Activated naive CD8-positive, alpha-beta T cell treated with anti-CD3 and anti-CD28 coated beads, Interleukin-2, amount 10 ng/mL, durations not matched to agents 7 days and 5 days (primary cell): Measurements from ENCODE around the gene KCNK3. TPM values are rescaled to one million over a fixed set of nuclear protein-coding genes. Genes with fewer than 3 reads are reported as not detected.

Source experiments
- ATAC-seq: fragments of 150-1000 bp; cut with Tn5 transposase; one replicate; pipeline ENCODE4 v1.10.0; 2021; ENCODE audit warnings: low read depth, moderate library complexity
- POLR2A ChIA-PET: fragments of 350-600 bp; sonication (Branson Sonifier 250); formaldehyde crosslinking; loops from one replicate; lab custom pipeline; 2021; ENCODE audit warnings: antibody characterized with exemption; lab: Charles Lee
- DNase-seq: peaks from one replicate; pipeline ENCODE4 v3.0.0; 2021
- H3K27ac Mint-ChIP-seq: one replicate; pipeline ENCODE4 v1.8.0; 2022; ENCODE audit warnings: mild to moderate bottlenecking, mixed read lengths
- H3K27me3 Mint-ChIP-seq: one replicate; pipeline ENCODE4 v1.8.0; 2022; ENCODE audit warnings: mild to moderate bottlenecking, moderate library complexity, mixed read lengths
- H3K36me3 Mint-ChIP-seq: one replicate; pipeline ENCODE4 v1.8.0; 2021; ENCODE audit warnings: mild to moderate bottlenecking, mixed read lengths
- H3K4me1 Mint-ChIP-seq: one replicate; pipeline ENCODE4 v1.8.0; 2021; ENCODE audit warnings: mixed read lengths
- H3K4me3 Mint-ChIP-seq: one replicate; pipeline ENCODE4 v1.8.0; 2022; ENCODE audit warnings: mild to moderate bottlenecking, moderate library complexity, mixed read lengths
- H3K9me3 Mint-ChIP-seq: one replicate; pipeline ENCODE4 v1.8.0; 2021; ENCODE audit warnings: mixed read lengths
- total RNA-seq, 2 experiments: library from RNA; stranded (reverse); gene quantifications; one replicate each; pipeline ENCODE4 v1.2.3, GENCODE V29; 2021

The KCNK3 gene
- total RNA-seq, 2 experiments from 2014 or later = not detected

DNA sequence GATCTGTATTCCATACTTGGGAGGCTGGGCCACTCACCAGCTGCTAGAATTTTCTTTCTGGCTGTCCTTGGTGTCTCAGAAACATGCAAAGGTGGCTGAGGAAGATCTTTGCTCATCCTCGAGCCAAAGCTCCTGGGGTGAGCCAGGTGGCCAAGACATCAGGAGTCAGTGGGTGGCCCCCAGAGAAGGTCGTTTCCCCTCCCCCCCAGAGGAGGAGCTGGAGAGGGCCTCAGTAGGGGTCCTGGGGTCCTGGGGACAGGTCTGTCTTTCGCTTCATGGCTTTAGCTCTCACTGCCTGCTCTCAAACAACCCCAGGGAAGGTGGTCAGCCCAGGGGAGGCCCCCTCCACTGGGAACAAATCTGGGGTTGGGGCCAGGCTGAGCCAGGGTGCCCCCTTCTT, 13.6 kb downstream of the KCNK3 start:
- POLR2A ChIA-PET = no interaction called here

GRCh38 chr2:26706616-26707473, 14.3 kb downstream of the KCNK3 start:
- Mint-ChIP-seq H3K9me3 (no peaks in the 10 kb centered on the region), H3K4me3 (no peak overlapping the region), H3K27ac (no peak overlapping the region), H3K4me1 (no peaks in the 10 kb centered on the region), H3K27me3 (peaks cover 4% of the 10 kb centered on the region), H3K36me3 (no peaks in the 10 kb centered on the region)
- POLR2A ChIA-PET = no interaction called here
- no peak for DNase-seq
- ATAC-seq = no peak

More for the DNA sequence above, 13.6 kb downstream of the KCNK3 start:
- Mint-ChIP-seq H3K27ac (no peak overlapping the region), H3K9me3 (no peaks in the 10 kb centered on the region), H3K4me3 (no peak overlapping the region), H3K27me3 (peaks cover 9% of the 10 kb centered on the region), H3K4me1 (no peaks in the 10 kb centered on the region), H3K36me3 (no peaks in the 10 kb centered on the region)
- no peak for ATAC-seq
- no peak for DNase-seq

- Mint-ChIP-seq H3K4me3 (no peak overlapping the region), H3K27ac (no peak overlapping the region), H3K9me3 (no peaks in the 10 kb centered on the region)
Measured at GRCh38 chr2:26707747-26708146, 15.2 kb downstream of the KCNK3 start.

GRCh38 chr2:26708457-26708856, 15.9 kb downstream of the KCNK3 start:
- Mint-ChIP-seq H3K27me3 (no peaks in the 10 kb centered on the region), H3K4me3 (no peak overlapping the region), H3K27ac (no peak overlapping the region), H3K4me1 (no peaks in the 10 kb centered on the region), H3K36me3 (no peaks in the 10 kb centered on the region), H3K9me3 (no peaks in the 10 kb centered on the region)
- POLR2A ChIA-PET = no interaction called here
- ATAC-seq = no peak
- DNase-seq = no peak

More at GRCh38 chr2:26707747-26708146, 15.2 kb downstream of the KCNK3 start:
- DNase-seq (no peak), ATAC-seq (no peak)
- Mint-ChIP-seq H3K27me3 (peaks cover under 1% of the 10 kb centered on the region), H3K4me1 (no peaks in the 10 kb centered on the region), H3K36me3 (no peaks in the 10 kb centered on the region)
- POLR2A ChIA-PET = no interaction called here

- DNase-seq = no peak
- Mint-ChIP-seq H3K9me3 (no peaks in the 10 kb centered on the region), H3K4me1 (no peaks in the 10 kb centered on the region), H3K4me3 (no peak overlapping the region), H3K36me3 (no peaks in the 10 kb centered on the region), H3K27me3 (peaks cover 2% of the 10 kb centered on the region), H3K27ac (no peak overlapping the region)
- POLR2A ChIA-PET = no interaction called here
- no peak for ATAC-seq
Measured at GRCh38 chr2:26709323-26710110, 17.0 kb downstream of the KCNK3 start.

- H3K27ac Mint-ChIP-seq = no peak overlapping the region
- H3K36me3 Mint-ChIP-seq = no peaks in the 10 kb centered on the region
- POLR2A ChIA-PET = no interaction called here
- no peak for ATAC-seq
- H3K9me3 Mint-ChIP-seq = no peaks in the 10 kb centered on the region
- H3K27me3 Mint-ChIP-seq = peaks cover 2% of the 10 kb centered on the region
- H3K4me3 Mint-ChIP-seq = no peak overlapping the region
- no peaks in the 10 kb centered on the region for H3K4me1 Mint-ChIP-seq
- no peak for DNase-seq
Measured at GRCh38 chr2:26710145-26710544, 17.6 kb downstream of the KCNK3 start.

- Mint-ChIP-seq H3K4me3 (no peak overlapping the region), H3K27me3 (peaks cover 2% of the 10 kb centered on the region), H3K9me3 (no peaks in the 10 kb centered on the region), H3K36me3 (no peaks in the 10 kb centered on the region), H3K27ac (no peak overlapping the region), H3K4me1 (no peaks in the 10 kb centered on the region)
- POLR2A ChIA-PET = no interaction called here
- ATAC-seq (no peak), DNase-seq (no peak)
Measured at GRCh38 chr2:26710743-26711456, 18.4 kb downstream of the KCNK3 start.

- Mint-ChIP-seq H3K27me3 (peaks cover 2% of the 10 kb centered on the region), H3K36me3 (no peaks in the 10 kb centered on the region), H3K9me3 (no peaks in the 10 kb centered on the region), H3K4me3 (no peak overlapping the region), H3K4me1 (no peaks in the 10 kb centered on the region), H3K27ac (no peak overlapping the region)
- DNase-seq (no peak), ATAC-seq (no peak)
- POLR2A ChIA-PET = no interaction called here
Measured at GRCh38 chr2:26711457-26712161, 19.1 kb downstream of the KCNK3 start.

DNA sequence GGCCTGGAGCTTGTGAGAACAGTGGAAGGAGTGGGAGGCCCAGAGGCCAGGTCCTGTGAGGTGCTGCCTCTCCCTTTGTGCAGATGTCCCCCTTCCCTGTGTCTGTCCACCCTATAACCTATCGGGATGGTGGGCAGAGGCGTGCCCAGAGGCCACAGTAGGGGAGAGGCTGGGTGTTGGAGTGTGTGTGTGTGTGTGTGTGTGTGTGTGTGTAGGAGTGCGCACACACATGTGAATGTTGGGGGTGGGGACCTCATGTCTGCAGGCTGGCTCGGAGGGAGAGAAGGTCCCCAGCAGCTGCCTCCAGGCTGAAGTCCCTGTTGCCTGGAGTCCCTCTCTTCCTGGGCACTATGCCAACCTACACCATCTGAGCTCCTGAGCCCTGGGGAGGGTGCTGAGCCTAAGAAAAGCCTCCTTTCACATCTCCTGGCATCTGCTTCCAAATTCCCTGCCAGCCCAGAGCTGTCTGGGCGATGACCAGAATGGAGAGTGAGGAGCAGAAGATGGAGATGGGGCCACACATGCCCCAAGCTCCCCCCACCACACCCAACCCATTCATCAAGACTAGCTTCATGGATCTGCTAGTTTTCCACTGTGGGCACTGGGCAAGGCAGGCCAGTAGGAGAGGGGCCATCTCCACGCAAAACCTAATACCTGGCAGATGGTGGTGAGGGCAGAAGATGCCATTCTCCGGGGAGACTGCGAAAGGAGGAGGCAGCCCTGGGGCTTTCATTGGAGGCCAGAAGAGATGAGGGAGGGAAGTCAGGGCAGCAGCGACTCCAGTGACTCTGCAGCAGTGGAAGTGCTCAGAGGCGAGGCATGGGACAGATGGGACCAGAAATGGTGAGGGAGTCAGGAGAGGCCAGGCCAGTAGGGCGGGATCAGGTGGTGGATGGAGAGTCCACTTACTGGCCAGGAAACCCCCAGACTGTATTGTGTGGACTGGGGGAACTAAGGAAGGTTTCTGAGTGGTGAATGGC, 20.3 kb downstream of the KCNK3 start:
- peaks cover 2% of the 10 kb centered on the region for H3K27me3 Mint-ChIP-seq
- POLR2A ChIA-PET = no interaction called here

DNA sequence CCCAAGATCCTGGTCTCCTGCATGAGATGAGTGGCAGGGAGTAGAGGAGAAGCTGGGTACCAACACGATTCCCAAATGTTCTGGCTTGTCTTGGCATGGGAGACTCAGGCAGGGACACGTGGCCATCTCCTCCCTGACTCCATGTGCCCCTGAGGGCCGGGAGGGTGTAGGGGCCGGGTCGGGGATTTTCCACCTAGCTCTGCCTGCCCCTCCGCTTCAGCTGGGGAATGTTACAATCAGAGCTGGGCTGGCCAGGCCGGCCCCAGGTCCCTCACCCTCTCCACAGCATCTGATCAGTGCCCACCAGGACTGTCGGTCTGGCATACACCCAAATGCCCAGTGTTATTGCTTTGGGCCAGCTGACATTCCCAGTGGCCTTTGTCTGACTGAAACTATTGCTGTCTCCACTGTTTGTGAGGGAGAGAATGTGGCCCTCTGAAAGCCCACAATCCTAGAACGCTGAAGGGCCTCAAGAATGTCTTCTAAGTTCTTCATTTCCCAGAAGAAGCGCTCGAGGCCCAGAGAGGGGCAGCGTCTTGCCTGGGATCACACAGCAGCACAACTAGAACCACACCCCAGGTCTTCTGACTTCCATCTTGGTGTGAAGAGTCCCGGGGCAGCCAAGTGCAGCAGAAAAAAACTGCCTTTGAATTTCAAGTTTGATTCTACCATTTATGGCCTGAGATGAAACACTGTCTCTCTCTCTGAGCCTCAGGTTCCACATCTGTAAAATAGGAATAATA, 23.2 kb downstream of the KCNK3 start:
- H3K9me3 Mint-ChIP-seq = no peaks in the 10 kb centered on the region
- H3K27me3 Mint-ChIP-seq = peaks cover 2% of the 10 kb centered on the region
- DNase-seq = no peak
- no peaks in the 10 kb centered on the region for H3K4me1 Mint-ChIP-seq
- ATAC-seq = no peak
- no peak overlapping the region for H3K4me3 Mint-ChIP-seq
- H3K27ac Mint-ChIP-seq = no peak overlapping the region
- no peaks in the 10 kb centered on the region for H3K36me3 Mint-ChIP-seq
- POLR2A ChIA-PET = no interaction called here

More for the DNA sequence above, 20.3 kb downstream of the KCNK3 start:
- H3K4me1 Mint-ChIP-seq = no peaks in the 10 kb centered on the region
- no peak overlapping the region for H3K4me3 Mint-ChIP-seq
- no peak for ATAC-seq
- H3K9me3 Mint-ChIP-seq = no peaks in the 10 kb centered on the region
- H3K36me3 Mint-ChIP-seq = no peaks in the 10 kb centered on the region
- no peak overlapping the region for H3K27ac Mint-ChIP-seq
- DNase-seq = no peak

DNA sequence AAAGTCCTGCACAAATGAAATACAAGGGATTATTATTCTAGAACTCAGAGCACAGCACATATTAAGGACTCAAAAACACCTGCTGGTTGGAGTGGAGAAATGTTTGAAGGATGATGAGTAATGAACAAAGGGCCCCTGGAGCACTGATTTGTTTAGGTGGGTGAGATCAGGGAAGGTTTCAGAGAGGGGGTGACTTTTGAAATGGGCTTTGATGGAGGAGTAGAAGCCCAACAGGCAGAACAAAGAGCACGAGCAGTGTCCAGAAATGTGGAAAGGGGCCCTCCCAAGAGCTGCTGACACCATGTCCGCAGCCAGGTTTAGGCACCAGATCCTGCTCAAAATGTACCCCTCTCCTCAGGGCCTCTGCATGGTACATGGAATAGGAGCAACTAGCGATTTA, 23.8 kb downstream of the KCNK3 start:
- H3K27ac Mint-ChIP-seq = no peak overlapping the region
- POLR2A ChIA-PET = no interaction called here
- H3K9me3 Mint-ChIP-seq = no peaks in the 10 kb centered on the region
- H3K4me1 Mint-ChIP-seq = no peaks in the 10 kb centered on the region
- peaks cover 2% of the 10 kb centered on the region for H3K27me3 Mint-ChIP-seq
- ATAC-seq (no peak), DNase-seq (no peak)
- no peak overlapping the region for H3K4me3 Mint-ChIP-seq
- no peaks in the 10 kb centered on the region for H3K36me3 Mint-ChIP-seq

DNA sequence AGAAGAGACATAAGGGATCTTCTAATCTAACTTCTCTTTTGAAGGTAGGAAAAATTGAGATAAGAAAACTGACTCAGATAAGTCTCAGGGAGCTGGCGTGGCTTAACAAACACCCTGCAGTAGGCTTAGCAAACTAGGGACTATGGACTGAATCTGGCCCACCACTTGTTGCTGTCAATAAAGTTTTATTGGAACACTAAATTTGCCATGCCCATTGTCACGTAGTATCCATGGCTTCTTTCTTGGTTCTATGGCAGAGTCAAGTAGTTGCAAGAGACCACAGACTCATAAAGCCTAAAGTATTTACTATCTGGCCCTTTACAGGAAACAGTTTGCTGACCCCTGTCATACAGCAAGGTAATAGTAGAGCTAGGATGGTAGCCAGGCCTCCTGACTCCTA, 24.2 kb downstream of the KCNK3 start:
- Mint-ChIP-seq H3K4me1 (no peaks in the 10 kb centered on the region), H3K27ac (no peak overlapping the region), H3K27me3 (peaks cover 2% of the 10 kb centered on the region), H3K9me3 (no peaks in the 10 kb centered on the region), H3K36me3 (no peaks in the 10 kb centered on the region), H3K4me3 (no peak overlapping the region)
- no peak for DNase-seq
- no peak for ATAC-seq
- POLR2A ChIA-PET = no interaction called here
